Fibroblast of mammary gland (primary cell): ENCODE data around the gene FHOD3.
A peak's percentile ranks its signal among the peaks of the same experiment; 100 is the strongest.

Experiments used
- DNase-seq: peaks from one replicate; pipeline ENCODE4 v3.0.0-alpha.2; 2010; ENCODE audit warnings: low read depth
- H3K4me3 ChIP-seq: 2 replicates; pipeline ENCODE4 v1.5.1; 2011; ENCODE audit warnings: low read depth, mild to moderate bottlenecking, low read length, moderate library complexity; ENCODE audit not compliant: control insufficient read depth
- TF ChIP-seq, protein P1 (sequence below): conservative IDR thresholded peaks from 2 replicates; pipeline ENCODE4 v1.5.1; 2011; ENCODE audit warnings: low read depth, low read length, inconsistent platforms; ENCODE audit not compliant: control insufficient read depth, insufficient read depth

FHOD3 gene

DNA sequence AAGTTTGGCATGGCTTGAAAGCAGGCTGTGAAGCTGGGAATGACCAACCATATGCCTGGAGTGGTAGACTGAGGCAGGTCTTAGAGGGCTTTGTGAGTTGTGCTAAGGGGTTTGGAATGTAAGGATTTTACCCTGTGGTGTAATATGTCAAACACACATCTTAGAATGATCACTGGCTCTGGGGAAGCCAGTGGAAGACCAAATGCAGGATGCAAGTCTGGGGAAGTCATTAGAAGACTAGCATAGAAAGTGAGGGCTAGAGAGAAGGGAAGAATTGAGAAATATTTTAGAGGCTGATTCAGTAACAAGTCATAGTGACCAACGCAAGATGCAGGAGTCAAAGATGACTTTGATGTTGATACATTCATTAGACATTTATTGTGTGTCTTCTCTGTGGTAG lies 3.5 kb upstream of the FHOD3 start:
- DNase-seq = peak; percentile 74
- H3K4me3 ChIP-seq = no peak overlapping the region
- TF ChIP-seq, protein P1, sequence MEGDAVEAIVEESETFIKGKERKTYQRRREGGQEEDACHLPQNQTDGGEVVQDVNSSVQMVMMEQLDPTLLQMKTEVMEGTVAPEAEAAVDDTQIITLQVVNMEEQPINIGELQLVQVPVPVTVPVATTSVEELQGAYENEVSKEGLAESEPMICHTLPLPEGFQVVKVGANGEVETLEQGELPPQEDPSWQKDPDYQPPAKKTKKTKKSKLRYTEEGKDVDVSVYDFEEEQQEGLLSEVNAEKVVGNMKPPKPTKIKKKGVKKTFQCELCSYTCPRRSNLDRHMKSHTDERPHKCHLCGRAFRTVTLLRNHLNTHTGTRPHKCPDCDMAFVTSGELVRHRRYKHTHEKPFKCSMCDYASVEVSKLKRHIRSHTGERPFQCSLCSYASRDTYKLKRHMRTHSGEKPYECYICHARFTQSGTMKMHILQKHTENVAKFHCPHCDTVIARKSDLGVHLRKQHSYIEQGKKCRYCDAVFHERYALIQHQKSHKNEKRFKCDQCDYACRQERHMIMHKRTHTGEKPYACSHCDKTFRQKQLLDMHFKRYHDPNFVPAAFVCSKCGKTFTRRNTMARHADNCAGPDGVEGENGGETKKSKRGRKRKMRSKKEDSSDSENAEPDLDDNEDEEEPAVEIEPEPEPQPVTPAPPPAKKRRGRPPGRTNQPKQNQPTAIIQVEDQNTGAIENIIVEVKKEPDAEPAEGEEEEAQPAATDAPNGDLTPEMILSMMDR = no peak

DNA sequence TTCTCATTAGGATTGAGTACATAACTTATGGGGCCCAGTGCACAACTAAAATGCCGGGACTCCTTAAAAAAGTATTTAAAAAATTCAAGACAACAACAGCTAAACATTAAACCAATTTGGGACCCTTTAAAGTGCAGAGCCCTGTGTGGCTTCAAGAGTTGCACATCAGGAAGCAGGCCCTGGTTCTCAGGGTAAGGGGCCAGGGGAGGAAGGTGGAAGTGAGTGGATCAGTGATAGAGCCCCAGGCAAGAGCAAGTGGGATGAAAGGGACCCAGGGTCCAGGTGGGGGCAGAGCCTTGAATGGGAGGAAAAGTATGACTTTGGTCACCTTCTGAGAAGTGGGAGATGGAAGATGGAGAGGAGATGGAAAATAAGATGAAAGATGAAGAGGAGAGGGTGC lies 2.3 kb upstream of the FHOD3 start:
- H3K4me3 ChIP-seq = no peak overlapping the region
- TF ChIP-seq, protein P1 = no peak
- DNase-seq = no peak

- TF ChIP-seq, protein P1 = no peak
- no peak for DNase-seq
- H3K4me3 ChIP-seq = peak overlapping the region; percentile 6
These were observed 1.6 kb upstream of the FHOD3 start for GRCh38 chr18:36295880-36296301.

- peak overlapping the region; percentile 47 for H3K4me3 ChIP-seq
- DNase-seq = peak; percentile 78
- TF ChIP-seq, protein P1 = peak; percentile 51
These were observed 680 bp upstream of the FHOD3 start for GRCh38 chr18:36296650-36297416.

- DNase-seq = no peak
- TF ChIP-seq, protein P1 = no peak
- peak overlapping the region; percentile 43 for H3K4me3 ChIP-seq
These were observed 721 bp downstream of the FHOD3 start for GRCh38 chr18:36298126-36298741.

DNA sequence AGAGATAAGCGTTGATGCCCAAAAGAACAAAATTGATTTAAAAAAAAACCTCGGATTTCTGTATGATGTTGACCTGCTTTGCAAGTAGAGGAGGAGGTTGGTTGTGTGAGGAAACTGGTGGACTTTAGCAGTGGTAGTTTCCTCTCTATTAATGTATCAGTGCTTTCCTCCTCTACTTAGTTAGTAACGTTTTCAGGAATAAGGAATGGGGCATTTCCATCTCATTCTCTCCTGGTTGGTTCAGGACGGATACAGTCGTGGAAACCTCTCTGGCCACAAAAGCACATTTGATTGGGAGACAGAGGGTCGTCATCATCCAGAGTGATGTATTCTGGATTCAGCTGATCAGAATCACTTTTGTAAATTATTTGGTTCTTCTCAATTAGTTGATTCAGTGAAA lies 1.5 kb downstream of the FHOD3 start:
- no peak overlapping the region for H3K4me3 ChIP-seq
- TF ChIP-seq, protein P1 = no peak
- DNase-seq = no peak

DNA sequence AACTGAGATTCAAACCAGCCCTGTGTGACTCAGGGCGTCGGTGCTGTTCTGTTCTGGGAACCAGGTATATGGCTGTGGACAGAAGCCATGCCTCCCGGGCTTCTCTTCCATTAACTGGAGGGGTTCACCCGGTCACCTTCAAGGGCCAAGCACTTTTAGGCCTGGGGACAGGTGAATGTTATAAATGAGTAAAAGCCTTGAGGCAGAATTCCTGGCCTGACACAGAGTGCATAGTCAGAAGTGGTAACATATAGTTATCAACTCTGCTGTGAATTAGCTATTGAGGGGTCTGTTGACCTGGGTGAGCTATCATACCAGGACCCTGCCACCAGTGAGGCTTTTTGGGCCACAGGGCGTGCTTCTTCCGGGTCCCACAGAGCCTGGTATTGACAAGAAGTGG lies 2.7 kb downstream of the FHOD3 start:
- TF ChIP-seq, protein P1 = no peak
- no peak for DNase-seq
- H3K4me3 ChIP-seq = no peak overlapping the region
